HCT116 (cell line): Measurements from ENCODE around the gene SYNDIG1.

ENCODE experiments used
- CBX3 ChIP-seq: IDR thresholded peaks from 2 replicates; pipeline ENCODE4 v1.6.1; 2012; ENCODE audit warnings: low read depth
- CTCF ChIP-seq, 3 experiments: fragments of 200-600 bp in 1 of 3; sonication (generic) in 1 of 3; IDR thresholded peaks in 2 of 3; conservative IDR thresholded peaks in 1 of 3; 2 replicates each; pipeline ENCODE4 v1.5.1; 2012 to 2017; ENCODE audit warnings: low read depth in 2 of 3, low read length in 2 of 3, antibody characterized with exemption in 1 of 3, borderline replicate concordance in 1 of 3, control low read depth in 1 of 3, mild to moderate bottlenecking in 1 of 3, mixed read lengths in 1 of 3, mixed run types in 1 of 3, moderate library complexity in 1 of 3; ENCODE audit not compliant: insufficient read depth in 1 of 3
- MAX ChIP-seq: IDR thresholded peaks from 2 replicates; pipeline ENCODE4 v1.6.1; 2012
- RAD21 ChIP-seq: IDR thresholded peaks from 2 replicates; pipeline ENCODE4 v1.6.1; 2012; ENCODE audit warnings: low read depth, mild to moderate bottlenecking
- ZNF274 ChIP-seq: fragments of 200-500 bp; sonication (Bioruptor generic); IDR thresholded peaks from 2 replicates; pipeline ENCODE4 v1.6.1; 2014; ENCODE audit warnings: mild to moderate bottlenecking, low read depth, low read length, inconsistent platforms

GRCh38 chr20:24580006-24580405, 110.6 kb downstream of the SYNDIG1 start:
- no peak for TF ChIP-seq CTCF (IDR thresholded peaks at IDR 0.05 in 2 of 3, conservative IDR thresholded peaks at IDR 0.05 in 1 of 3; ENCODE audit: borderline replicate concordance in 1 of 3, insufficient read depth in 1 of 3, low read depth in 2 of 3, low read length in 2 of 3)
- TF ChIP-seq MAX: no peak
- TF ChIP-seq CBX3: no peak
- no peak for TF ChIP-seq ZNF274
- no peak for TF ChIP-seq RAD21
